Medulla oblongata (tissue), 1 donor: ENCODE results near the gene CYP4F22.
"Not testable (repeated sequence)": the region's sequence is repeated elsewhere in the genome, so short reads cannot be mapped to it uniquely, and the experiment has no call there.

Source experiments
- DNase-seq: peaks from one replicate; pipeline ENCODE4 v3.0.0-alpha.2; 2015; ENCODE audit errors: extremely low spot score

The CYP4F22 gene

DNA sequence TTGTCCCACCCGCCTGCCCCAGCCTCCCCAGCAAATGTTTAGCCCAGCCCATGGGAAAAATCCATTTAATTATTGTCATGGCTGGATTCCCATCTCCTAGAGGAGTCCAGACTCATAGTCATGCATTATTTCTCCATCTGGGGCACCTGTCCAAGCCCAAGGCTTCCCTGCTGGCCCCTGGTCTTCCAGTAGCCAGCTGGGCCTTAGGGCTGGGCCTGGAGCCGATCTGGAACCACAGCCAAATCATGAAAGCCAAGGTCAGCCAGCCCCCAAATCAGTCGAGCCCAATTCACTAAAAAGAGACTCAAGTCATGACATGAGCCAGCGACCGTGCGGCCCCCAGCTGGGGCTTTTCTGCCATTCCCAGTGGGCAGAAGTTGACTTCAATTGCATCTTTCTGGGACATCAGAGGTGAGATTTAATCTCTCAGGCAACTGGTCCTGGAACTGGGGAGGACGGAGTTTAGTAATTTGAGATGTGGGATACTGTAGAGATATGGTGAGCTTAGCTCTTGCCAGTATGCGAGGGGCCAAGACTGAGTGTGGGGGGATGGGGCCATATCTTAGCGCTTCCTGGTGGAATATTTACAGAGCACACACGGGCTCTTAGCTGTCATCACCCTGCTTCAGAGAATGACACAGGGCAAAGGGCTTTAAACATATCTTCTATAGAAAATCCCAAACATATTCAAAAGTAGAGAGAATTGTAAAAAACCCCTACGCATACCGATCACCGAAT lies 19.7 kb upstream of the CYP4F22 start:
- DNase-seq, result no peak

DNA sequence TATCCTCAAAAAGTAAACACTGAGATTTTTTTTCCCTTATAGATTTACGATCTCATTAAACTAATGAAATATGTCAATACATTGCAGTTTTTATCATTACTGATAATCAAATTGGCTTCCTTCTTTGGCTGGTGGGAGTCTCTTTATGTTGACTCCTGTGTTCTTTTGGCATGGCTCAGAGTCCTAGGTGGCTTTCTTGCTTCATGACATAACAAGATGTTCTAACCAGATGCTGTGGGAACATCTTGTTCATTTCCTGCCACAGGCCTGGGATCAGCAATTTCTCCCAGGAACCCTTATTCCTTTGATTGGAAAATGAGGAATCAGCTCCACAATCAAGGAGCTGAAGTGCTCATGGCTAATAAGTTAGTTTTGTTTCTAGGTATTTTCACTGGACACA lies 13.2 kb upstream of the CYP4F22 start:
- no peak for DNase-seq

DNA sequence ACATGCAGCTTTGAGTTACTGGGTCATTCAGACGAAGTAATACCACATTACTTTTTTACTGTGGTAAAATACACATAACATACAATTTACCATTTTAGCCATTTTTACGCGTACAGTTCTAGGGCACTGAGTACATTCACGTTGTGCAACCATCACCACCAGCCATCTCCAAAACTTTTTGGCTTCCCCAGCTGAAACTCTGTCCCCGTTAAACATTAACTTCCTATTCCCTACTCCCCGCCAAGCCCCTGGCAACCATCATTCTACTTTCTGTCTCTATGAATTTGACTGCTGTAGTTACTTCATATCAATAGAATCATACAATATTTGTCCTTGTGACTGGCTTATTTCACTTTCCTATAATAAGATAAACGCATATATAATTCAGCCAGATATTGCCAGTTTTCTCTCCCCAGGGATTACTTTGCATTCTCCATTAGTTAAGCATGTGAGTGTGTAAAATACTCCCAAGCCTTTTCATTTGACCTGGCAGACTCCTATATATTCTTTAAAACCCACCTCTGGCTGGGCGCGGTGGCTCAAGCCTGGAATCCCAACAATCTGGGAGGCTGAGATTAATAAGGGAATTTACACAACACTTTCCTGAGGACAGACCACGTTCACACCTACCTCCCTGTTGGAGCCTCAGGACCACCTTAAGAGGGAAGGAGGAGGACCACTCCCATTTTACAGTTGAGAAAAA lies 10.0 kb upstream of the CYP4F22 start:
- no peak for DNase-seq

DNA sequence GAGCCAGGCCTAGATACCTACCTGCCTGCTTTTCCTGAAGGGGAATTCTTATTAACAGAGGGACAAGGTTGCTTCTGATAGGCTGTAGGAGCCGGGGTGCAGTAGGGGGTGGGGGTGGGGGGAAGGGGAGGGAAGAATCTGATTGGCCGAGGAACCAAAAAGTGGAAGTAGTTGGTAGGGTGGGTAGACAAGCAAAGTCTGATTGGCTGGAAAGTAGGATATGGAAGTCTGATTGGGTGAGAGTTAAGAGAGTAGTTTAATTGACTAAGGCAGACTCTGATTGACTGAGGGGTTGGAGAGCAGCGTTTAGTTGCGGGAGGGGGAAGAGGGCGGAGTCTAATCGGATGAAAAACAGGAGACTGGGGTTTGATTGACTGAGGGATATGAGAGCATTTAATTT lies 9.4 kb upstream of the CYP4F22 start:
- DNase-seq, result no peak

DNA sequence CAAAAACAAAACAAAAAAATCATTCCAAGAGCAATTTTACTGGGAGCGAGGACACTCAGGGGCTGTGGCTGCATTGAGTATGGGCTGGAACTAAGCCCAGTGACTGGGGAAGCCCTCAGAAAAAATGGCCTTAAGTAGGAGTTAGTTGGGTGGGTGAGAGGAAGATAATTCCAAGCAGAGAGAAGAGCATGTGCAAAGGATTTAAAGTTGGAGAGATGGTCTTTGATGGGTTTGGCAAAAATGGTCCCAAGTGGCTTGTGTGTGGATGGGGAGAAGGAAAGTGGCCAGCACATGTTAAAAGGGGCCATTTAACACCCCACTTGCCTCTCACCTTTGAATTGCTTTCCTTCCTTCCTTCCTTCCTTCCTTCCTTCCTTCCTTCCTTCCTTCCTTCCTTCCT lies 6.7 kb upstream of the CYP4F22 start:
- no peak for DNase-seq

DNA sequence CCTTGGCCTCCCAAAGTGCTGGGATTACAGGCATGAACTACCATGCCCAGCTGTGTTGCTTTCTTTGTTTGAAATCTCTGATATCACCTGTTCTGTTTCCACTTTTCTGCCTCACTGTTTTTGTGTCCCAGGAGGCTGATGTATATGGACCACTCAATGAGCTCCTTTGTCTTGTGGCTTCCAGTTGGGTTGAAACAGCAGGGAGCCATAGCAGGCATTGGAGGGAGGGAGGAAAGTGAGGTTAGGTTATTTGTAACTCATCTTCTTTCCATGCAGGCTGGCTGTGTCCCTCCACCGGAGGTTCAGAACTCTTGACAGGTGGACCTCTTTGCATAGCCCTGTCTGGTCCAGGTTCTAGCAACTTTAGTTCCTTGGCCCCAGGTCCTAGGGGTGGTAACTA lies 6.1 kb upstream of the CYP4F22 start:
- no peak for DNase-seq

DNA sequence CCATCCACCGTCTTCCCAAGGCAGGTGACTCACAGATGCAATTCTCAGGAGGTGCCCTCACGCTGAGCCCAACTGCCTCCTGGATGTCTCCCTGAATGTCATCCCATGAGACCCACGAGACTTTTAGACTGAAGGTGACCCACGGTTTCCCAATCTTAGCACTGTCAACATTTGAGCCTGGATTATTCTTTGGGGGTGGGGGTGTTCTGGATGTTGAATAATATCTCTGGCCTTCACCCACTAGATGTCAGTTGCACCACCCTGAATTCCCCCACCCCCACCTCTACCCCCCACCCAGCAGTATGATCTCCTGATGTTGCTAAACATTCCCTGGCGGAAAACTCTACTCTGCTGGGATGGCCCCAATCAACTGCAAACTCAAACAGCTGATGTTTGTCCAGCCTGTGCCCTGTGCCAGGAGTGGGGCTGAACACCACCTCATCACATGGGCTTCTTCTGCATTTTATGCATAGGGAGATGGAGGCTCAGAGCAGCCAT lies 2.2 kb upstream of the CYP4F22 start:
- no peak for DNase-seq

DNA sequence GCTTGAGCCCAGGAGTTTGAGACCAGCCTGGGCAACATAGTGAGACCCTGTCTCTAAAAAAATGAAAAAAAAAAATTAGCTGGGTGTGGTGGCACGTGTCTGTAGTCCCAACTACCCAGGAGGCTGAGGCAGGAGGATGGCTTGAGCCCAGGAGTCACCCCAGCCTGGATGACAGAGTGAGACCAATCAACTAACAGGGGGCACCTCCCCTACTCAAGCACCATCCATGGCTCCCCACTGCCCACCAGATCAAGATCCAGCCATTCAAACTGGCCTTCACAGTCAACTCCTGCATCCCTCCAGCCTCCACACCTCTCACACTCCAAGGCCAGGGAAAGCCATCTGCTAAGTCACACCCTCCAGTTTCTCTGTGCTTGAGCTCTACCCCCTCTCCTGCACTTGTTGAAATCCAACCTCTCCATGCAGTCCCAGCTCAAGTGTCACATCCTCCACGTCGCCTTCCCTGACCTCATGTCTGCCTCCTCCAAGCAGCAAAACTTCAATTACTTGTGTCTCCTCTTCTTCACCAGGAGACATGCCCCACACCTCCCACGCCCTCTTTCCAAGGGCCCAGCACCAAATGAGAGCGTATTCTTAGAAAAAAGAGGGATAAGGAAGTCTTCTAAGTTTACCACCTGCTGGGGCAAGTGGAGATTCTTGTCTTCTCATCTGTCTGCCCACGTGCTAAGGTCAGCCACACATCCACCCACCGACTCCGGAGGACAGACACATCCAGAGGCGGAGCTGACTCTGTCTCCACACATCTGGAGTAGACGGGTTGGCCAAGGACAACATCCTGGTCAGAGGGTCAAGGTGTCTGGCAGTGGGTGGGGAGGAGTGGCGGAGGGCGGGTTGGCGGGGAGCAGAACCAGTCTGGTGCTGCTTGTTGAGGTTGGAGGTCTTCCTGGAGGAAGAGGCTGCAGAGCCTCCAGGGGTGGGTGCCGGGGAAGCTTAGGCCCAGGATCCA lies 974 bp upstream of the CYP4F22 start:
- no peak for DNase-seq

DNA sequence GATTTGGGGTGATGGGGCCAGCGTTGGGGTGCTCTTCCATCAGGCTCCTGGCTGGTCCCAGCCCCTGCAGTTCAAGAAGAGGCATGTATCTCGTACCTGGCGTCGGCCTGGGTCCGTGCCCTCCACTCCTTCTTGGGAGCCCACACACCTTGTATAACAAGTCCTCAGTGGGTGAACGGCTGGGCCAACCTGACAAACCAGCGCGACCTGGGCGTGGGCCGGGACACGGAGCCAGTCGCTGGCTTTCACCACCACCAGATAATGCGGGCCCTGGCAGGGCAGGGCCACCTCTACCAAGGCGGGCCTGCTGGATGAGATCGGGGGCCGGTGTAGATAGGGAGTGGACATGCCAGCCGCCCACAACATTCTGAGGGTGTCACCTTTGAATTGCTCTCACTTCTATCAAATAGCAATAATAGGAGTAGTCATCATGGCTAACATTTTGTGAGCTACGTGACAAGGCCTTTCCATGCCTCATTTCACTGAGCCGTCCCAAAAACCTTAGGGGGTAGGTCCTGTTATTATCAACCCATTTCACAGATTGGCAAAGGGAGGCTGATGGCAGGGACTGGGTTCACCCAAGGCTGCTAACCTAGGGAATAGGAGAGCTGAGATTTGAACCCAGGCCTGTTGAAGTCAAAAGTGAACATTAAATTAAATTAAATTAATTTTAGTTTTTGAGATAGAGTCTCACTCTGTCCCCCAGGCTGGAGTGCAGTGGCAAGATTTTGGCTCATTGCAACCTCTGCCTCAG lies 3.5 kb downstream of the CYP4F22 start:
- DNase-seq, result no peak

DNA sequence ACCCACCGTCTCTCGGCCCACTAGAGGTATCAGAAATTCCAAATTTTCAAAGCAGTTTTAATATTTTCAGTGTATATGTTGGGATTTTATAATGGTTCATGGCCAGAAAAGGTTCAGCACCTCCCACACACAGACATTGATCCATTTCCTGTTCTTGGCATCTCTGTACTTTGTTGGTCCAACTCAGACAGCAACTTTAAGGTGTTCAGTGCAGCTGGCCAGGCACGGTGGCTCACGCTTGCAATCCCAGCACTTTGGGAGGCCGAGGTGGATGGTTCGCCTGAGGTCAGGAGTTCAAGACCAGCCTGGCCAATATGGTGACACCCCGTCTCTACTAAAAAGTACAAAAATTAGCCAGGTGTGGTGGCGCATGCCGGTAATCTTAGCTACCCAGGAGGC lies 6.9 kb downstream of the CYP4F22 start:
- not testable (repeated sequence) for DNase-seq

DNA sequence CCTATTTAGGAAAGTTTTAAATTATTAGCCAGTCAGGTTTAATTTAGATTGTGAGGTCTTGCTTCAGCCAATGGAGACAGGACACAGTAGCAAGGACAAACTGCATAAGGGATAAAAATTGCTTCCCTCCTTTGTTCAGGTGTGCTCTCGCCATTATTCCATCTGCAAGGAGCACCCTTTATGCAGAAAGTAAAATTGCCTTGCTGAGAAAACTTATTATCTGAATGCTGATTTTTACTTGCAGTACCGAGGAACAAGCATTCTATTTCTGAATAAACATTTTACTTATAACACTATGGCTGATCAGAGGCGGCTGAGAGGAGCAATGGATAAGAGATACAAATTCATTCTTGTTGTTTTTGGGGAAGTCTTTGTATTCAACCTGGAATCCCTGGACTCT lies 8.0 kb downstream of the CYP4F22 start:
- no peak for DNase-seq

DNA sequence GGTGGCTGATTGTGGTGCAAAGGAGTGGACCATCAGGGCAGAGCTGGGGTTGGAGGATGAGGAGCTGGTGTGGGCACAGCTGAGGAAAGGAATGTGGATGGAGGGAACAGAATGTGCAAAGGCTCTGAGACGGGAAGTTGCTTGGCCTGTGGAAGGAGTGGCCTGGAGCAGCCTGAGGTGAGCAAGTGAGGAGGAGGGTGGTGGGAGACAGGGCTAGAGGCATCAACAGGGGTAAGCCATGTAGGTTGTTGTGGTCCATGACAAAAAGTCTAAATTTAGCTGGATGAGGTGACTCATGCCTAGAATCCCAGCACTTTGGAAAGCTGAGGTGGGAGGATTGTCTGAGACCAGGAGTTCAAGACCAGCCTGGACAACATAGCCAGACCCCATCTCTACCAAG lies 9.5 kb downstream of the CYP4F22 start:
- no peak for DNase-seq

DNA sequence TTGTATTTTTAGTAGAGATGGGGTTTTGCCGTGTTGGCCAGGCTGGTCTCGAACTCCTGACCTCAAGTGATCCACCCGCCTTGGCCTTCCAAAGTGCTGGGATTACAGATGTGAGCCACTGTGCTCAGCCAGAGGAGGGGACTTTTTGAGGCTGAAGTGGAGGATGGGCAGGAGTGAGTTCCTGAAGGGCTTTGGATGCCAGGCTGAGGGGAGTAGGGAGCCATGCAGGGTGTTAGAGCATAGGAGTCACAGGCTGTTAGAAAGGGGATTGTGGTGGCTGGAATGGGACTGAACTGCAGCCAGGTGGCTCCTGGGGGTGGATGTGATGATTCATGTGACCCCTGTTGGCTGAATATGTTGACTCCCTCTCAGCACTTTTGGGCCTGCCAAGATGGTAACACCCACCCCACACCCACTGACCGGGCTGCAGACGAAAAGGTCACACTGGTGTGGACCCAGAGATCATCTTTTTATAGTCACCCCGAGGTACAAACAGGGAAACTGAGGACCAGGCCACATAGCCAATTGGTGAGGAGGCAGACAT lies 11.2 kb downstream of the CYP4F22 start:
- DNase-seq, result no peak

DNA sequence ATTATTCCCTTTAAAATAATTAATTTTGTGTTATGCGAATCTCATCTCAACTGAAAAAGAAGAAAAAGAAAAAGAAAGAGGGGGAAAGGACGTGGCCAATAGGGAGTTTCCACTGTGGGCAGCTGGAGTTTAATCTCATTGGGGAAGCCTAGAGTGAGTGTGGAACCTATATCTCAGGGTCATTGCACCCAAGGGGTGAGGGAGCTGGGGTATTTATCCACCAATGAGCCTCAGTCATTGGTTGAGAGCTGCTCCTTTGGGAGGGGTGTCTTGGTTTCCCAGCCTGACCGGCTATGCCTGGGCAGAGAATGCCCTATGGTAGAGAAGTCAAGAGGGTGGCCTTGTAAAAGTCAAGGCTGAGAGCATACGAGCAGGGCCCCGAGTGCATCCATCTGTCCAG lies 16.5 kb downstream of the CYP4F22 start:
- no peak for DNase-seq

DNA sequence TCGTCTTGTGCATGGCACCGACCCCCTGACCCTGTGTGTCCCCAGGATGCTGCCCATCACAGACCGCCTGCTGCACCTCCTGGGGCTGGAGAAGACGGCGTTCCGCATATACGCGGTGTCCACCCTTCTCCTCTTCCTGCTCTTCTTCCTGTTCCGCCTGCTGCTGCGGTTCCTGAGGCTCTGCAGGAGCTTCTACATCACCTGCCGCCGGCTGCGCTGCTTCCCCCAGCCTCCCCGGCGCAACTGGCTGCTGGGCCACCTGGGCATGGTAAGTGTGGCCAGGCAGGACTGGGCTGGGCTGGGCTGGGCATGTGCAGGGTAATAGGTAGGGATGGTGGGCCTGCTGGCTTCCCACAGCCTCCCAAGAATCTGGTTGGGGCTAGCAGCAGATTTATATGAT lies 17.0 kb downstream of the CYP4F22 start:
- DNase-seq, result no peak

DNA sequence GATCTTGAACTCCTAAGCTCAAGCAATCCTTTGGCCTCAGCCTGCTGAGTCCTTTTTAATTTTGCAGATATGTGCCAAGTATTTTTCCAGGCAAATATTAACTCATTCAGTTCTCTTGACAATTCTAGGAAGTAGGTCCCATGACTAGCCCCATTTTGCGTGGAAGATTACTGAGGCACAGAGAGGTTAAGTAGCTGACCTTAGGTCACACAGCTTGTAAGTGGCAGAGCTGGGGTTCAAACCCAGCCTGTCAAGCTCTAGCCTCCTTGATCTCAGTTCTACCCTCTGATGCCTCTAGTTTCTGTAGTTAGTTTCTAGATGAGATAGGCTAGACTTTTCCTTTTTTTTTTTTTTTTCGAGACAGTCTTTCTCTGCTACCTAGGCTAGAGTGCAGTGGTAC lies 18.1 kb downstream of the CYP4F22 start:
- no peak for DNase-seq

DNA sequence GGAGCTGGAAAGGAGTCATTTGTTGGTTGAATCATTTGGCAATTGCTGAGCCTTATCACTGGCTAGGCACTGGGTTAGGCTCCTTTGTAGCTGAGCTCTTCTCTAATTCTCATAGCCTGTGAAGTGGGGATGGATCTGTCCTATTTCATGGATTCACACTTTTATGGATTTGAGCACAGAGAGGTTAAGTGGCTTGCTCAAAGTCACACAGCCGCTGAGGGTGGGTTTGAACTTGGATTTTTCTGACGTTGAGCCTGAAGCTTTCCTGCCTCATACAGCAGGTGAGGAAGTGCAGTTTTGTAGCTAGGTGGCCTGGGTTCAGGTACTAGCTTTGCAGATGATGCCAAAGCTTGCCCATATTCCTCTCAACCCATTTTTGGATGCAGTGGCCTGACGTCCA lies 19.4 kb downstream of the CYP4F22 start:
- DNase-seq, result no peak

DNA sequence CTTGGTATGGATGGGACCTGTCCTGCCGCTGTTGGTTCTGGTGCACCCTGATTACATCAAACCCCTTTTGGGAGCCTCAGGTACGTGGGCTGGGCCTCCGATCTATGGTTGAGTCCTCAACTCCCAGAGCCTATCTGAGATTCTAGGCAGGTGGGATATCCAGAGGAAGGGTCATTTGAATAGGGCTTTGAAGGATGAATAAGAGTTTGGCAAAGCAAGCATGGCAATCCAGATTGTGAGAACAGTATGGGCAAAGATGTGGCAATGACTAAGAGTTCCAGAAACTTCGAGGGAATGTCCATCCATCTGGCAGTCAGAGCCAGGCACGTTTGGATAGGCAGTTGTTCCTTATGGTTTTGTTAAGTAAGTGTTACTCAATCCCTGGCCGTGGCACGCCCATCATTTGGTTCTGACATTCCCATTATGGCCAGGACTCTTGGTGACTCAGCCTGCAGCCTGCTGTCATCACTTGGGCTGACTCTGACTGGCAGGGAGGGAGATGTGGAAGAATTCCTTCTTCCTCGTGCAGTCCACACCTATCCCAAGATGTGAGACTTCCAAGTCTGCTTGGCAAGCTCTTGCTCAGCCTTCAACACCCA lies 21.5 kb downstream of the CYP4F22 start:
- DNase-seq, result no peak

DNA sequence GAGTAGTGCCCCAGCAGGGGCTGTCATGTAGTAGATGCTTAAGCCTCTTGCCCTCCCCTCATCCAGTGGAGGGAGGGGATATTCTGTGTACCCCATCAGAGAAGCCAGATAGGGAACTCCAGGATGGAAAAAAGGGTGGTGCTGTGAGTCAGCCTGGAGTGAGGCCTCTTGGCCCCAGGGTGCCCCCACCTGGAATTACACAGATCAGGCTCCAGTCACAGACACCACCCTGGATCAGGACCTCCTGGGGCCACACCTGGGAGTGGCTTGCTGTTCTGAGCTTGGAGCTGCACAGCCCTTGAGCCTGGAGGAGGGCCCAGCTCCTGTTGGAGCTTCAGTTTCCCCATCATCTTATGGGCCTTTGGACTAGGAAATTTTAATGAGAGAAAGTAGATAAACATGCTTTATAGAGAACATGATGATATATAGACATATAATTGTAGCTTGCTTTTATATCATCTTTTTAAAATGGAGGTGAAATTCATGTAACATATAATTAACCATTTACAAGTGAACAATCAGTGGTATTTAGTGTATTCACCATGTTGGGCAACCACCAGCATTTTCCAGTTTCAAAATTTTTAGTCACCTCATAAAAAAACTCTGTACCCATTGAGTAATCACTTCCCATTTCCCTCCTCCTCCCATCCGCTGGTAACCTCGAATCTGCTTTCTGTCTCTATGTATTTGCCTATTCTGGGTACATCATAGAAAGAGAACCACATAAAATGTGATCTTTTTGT lies 24.6 kb downstream of the CYP4F22 start:
- DNase-seq, result no peak

DNA sequence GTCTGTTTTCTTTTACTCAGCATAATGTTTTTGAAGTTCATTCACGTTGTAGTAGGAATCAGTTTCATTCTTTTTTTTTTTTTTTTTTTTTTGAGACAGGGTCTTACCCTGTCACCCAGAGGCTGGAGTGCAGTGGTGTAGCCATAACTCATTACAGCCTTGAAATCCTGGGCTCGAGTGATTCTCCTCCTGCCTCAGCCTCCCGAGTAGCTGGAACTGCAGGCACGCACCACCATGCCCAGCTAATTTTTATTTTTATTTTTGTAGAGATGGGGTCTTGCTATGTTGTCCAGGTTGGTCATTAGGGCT lies 25.2 kb downstream of the CYP4F22 start:
- not testable (repeated sequence) for DNase-seq
